8988T (cell line): ENCODE data around the gene PDCD1LG2.

Experiments
- DNase-seq: peaks from one replicate; pipeline ENCODE4 v3.0.0; 2011

Gene PDCD1LG2

DNA sequence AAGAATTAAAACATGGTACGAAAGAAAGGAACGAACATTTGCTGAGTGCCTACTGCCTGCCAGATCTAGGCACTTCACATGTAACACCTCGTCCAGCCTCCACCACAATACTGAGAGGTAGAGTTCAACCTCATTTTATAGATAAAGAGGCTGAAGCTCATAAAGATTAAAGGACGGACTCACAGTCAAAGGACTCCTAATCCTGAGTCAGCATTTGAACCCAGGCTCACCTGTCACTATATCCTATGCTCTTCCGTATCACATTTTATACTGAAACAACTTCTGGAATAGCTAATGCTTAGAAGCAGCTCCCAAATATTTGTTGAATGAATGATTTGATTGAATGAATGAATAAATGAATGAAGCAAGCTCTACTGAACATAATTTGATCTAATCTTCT lies 22.5 kb downstream of the PDCD1LG2 start:
- DNase-seq: no peak

GRCh38 chr9:5536684-5537083 lies 26.4 kb downstream of the PDCD1LG2 start:
- DNase-seq: no peak

DNA sequence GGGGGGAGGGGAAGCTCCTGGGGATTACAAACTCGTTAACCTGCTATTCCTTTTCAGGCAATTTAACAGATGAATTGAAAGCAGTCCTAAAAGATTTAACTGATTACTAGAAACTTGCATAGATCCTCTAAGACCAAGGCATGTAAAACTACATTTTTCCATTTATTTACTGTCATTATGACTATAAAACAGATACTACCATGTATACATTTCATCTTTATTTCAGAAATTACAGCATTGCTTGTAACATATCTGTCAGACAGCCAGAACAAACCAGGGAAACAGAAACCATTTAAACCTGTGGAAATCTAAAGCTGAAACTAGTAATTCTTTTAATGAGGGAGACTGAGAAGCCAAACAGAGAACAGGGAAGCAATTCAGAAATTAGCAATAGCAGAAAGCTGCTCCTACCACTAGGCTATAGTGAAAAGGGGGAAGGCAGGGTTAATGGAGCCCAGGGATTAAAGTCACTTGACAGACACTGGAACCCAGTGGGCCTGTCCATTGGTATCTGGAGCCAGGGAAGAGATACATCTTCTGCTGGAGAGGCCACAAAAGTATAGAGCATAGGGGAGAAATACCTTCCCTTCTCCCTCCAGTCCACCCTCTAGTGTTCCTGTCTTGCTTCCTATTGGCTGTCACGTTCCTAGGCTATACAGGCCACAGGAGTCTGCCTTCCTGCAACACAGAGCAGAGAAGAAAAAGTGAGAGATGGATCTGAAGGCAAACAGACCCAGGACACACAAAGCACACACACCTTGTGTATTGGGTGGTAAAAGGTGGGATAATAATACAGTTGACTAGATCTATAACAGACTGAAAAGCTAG lies 33.8 kb downstream of the PDCD1LG2 start:
- DNase-seq: no peak

GRCh38 chr9:5549658-5550650 lies 39.6 kb downstream of the PDCD1LG2 start:
- no peak for DNase-seq

- DNase-seq: no peak
Observed at GRCh38 chr9:5551368-5552150, 41.2 kb downstream of the PDCD1LG2 start.

GRCh38 chr9:5552301-5552700 lies 42.0 kb downstream of the PDCD1LG2 start:
- no peak for DNase-seq

DNA sequence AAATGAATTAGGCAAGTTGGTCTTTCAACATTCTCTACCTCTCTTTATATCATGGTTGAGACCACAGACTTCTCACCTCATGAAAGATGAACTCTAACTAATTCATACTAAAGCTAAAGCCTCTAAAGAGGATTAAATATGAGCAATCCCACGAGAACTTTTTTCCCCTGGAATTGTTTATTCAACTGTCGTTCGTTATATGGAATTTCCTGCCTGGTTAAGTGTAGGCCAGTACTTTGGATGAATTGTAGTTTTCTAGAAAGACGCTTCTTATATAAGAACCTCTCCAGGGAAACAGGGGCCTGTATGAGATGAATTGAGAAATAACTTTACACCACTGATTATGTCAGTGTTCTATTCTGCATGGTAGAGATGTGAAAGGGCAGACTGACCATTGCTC lies 42.9 kb downstream of the PDCD1LG2 start:
- DNase-seq: no peak

DNA sequence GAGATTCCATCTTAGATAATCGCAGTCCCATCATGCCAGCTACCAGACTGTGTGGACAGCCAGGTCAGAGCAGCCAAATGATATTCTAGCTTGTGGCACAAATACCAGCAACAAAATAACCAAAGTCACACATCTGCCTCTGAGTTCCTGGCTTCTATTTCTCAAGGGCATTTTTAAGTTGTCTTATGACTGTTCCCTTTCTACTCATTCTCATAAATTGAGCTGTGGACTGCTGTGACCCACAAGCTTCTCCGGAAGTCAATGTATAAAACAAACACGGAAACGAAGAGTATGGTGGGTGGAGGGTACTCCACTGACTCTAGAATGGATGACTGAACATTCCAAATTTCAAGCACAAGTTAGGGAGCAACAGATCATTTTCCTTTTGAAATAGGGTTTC lies 43.9 kb downstream of the PDCD1LG2 start:
- DNase-seq: no peak

DNA sequence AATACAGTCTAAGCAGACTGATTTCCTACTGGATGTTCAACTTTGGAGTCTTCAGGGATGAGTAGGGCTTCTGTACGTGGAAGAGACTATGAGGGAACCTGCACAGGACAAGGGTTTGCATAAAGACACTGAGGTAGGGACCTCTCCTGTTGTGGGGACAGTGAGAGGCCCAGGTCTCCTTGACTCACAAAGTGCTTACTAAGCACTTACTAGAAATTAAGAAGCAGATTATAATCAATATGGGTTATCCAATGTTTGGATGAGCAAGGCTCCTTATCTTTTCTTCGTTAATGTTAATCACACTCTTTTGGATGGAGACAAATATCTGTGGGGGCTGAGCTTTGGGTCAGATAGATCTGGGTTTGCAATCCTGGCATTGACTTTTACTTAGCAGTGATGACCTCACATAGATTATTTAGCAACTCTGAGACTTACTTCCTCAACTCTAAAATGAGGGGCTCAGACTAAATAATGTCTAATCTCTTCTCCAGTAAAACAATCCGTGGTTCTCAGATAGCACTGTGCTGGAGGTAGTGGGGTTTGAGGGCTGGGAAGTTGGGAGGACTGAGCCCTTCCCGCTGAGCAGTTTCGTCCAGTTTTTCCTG lies 45.9 kb downstream of the PDCD1LG2 start:
- no peak for DNase-seq

DNA sequence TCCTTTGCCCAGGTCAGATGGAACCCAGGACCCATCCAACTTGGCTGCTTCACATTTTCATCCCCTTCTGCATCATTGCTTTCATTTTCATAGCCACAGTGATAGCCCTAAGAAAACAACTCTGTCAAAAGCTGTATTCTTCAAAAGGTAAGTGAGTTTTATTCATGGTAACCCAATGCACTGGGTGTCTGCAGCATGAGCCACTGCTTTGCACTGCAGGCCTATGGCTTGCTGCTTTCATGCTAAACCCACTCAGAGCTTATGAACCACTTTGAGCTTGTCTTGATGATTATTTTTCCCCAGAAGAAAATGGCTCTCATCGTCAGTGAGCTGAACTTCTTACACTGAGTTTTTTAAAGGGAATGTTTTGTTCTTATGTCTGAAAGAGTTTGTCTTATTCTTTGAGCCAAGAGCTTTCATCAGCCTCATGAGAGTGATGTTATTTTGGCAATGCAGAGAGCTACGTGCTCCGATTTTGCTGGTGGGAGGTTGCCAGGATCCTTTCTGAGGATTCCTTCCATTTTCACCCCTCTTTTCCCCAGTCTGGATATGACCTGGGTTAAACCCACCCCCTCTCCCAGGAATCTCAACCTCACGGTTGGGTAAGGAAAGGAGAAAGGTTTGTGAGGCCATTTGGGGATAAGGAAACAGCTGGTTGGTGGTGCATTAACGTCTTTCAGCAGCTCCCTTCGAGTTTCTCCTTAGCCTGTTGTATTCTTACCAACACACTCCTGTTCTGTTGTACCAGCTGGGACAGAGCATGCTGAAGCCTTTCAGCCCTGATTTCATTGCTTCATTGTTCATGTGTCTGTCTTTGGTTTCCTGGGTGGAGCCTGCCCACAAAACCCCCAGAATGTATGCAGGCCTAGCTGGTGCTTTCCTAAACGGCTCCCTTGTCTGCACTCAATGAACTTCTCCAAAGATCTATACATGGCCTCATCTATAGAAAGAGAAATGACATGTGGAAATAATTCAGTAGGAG lies 47.6 kb downstream of the PDCD1LG2 start:
- no peak for DNase-seq

- DNase-seq: no peak
Observed at GRCh38 chr9:5559659-5560058, 49.3 kb downstream of the PDCD1LG2 start.

DNA sequence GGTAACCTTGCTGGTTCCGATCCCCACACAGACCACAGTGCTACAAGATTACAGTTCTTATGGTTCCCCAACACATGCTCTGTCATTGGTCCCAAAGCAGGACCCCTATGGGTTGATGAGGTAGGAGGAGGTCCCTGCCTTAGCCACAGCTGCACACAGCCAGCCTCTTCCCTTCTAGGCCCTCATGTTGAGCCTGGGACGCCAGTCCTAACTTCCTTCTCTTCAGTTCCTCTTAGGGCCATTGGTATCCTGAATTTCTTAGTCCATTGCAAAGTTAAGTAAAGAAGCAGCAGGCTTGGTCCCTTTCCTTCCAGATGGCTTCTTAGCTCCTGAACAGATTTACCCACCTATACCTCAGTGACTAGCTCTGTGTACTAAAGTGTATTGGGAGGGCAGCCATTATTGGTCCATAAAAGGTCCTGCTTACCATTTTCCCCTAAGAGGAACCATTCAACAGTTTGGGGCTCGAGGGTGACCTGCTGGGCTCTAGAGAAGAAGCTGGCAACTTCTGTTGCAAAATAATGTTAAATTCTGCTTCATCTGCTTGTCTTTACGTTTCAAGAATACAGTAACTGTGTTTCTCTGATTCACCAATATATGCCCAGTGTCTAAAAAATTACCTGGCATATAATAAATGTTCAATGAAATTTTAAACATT lies 50.2 kb downstream of the PDCD1LG2 start:
- no peak for DNase-seq

GRCh38 chr9:5561828-5562488 lies 51.6 kb downstream of the PDCD1LG2 start:
- DNase-seq: no peak

- no peak for DNase-seq
Observed at GRCh38 chr9:5562806-5563416, 52.6 kb downstream of the PDCD1LG2 start.

DNA sequence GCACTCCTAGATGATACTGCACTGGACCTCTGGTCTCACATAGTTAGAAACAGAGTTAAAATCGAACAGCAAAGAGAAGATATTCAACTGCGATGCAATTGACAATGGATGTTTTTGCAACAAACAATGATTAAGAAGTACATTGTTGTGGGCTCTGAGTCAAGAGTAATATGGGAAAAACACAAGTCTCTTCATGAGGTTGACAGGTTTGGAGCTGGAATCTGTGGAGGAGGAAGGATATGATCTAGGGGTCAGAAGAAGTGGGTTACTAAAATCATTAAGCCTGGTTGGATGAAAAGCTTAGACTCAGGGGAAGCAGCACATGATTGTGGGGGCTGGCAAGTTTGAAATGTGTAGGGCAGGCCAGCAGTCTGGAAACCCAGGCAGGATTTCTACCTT lies 53.1 kb downstream of the PDCD1LG2 start:
- no peak for DNase-seq

DNA sequence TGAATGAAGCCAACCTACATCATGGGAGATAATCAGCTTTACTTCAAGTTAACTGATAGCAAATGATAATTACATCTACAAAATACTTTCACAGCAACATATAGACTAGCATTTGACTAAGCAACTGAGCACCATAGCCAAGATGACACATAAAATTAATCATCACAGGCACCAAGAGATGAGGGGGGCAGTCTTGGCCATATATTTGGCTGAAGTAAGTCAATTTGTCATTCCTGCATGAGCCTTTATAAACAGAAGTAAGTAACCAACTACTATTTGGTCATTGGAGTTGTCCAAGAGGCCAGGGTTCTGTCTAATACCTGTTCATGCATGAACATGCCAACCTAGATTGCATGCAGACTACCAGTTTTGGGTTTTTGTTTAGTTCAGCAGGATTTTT lies 53.6 kb downstream of the PDCD1LG2 start:
- no peak for DNase-seq

DNA sequence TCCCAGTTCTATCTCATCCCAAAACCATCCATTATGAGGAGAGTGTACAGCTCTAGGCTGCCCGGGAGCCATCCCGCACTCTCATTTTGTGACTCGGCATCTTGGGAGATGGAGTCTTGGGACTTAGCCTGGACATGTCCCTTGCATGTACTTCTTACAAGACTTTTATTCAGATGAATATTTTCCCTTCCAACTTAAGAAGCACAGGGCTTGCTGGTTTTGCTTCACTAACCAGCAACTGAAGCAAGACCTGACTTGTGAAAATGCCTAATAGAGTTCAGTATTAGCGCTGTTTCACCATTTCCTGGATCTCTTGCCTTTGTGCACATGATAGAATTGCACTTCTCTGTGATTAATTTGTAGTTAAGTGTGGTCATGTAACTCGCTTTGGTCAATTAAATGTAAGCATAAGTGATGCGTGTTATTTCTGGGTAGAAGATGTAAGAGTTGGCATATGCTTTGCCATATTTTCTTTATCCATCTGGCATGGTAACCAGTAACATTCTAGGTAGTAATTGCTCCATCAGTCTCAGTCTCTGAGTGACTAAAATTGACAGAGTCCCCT lies 55.8 kb downstream of the PDCD1LG2 start:
- DNase-seq: no peak

DNA sequence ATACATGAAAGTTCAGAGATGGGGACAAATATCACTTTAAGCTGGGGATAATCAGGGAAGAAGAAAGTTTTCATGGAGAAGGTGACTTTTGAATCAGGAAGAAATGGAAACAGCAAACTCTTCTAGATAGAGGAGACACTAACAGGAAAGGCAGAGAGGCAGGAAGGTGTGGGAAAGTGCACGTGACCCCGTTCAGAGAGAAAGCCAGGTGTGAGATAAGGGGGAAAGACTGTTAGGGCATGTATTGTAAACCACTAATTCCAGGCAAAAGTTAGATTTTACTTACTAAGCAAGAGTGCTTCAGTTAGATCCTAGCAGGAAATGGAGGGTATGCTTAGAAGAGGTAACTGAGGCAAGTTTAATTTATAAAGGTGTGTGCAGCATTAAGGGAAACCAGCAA lies 58.5 kb downstream of the PDCD1LG2 start:
- no peak for DNase-seq

DNA sequence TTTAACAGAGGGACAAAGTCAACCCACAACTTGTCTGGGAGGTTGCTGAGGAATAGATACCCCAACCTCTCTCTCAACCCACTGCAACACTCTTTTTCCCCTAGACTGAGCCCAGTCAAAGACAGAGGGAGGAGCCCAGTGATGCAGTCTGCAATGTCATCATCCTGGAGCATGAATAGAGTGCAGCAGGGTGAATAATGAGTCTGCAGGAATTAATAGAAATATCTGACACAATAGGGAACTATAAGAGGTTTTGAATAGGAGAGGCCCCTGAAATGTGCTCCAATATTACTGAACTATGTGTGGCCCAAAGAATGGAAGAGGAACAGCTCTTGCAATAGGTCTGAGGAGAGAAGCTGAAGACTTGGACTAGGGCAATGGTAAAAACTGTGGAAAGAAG lies 59.1 kb downstream of the PDCD1LG2 start:
- DNase-seq: no peak
